GM12892 (cell line): ENCODE measurements around the gene AMDHD2.

Source experiments
- POLR2A ChIP-seq: IDR thresholded peaks from 2 replicates; pipeline ENCODE4 v1.6.1; 2011; ENCODE audit warnings: low read depth, low read length, control low read depth
- POLR2AphosphoS5 ChIP-seq: IDR thresholded peaks from 2 replicates; pipeline ENCODE4 v1.6.1; 2011; ENCODE audit warnings: low read depth, low read length, control low read depth
- TAF1 ChIP-seq: IDR thresholded peaks from 2 replicates; pipeline ENCODE4 v1.6.1; 2011; ENCODE audit warnings: low read depth, mild to moderate bottlenecking, control low read depth, low read length, borderline replicate concordance

GRCh38 chr16:2537451-2538379 is 17.5 kb downstream of the AMDHD2 start, which contains the start of gene PDPK1:
- TF ChIP-seq POLR2A (peak; percentile 74), TAF1 (no peak; the same call in 1 of the 2 replicates), POLR2AphosphoS5 (0 out of 2 replicates have a peak, but pooled peaks have one; percentile 24)
